Thymus (tissue), 11 donors: ENCODE measurements around the gene RECQL5. TPM values are rescaled to one million over a fixed set of nuclear protein-coding genes. Genes with fewer than 3 reads are reported as not detected.

Experiments
- DNase-seq, 9 donors: peaks; one replicate each; pipeline ENCODE4 v3.0.0-alpha.2; 2013; ENCODE audit warnings: low spot score in 9 of 9, low read depth in 6 of 9, missing footprints in 1 of 9
- H3K27ac ChIP-seq, 2 donors: one replicate each; pipeline ENCODE4 v1.5.1; 2013; ENCODE audit warnings: control low read depth in 1 of 2, low read depth in 1 of 2, low read length in 1 of 2, mild to moderate bottlenecking in 1 of 2, moderate library complexity in 1 of 2
- H3K27me3 ChIP-seq, 2 donors: one replicate each; pipeline ENCODE4 v1.5.1; 2013; ENCODE audit warnings: low read length in 1 of 2; ENCODE audit not compliant: control insufficient read depth in 2 of 2, insufficient read depth in 1 of 2
- H3K36me3 ChIP-seq, 2 donors: one replicate each; pipeline ENCODE4 v1.5.1; 2013; ENCODE audit warnings: low read length in 1 of 2, mild to moderate bottlenecking in 1 of 2, moderate library complexity in 1 of 2; ENCODE audit not compliant: control insufficient read depth in 2 of 2, insufficient read depth in 2 of 2
- H3K4me1 ChIP-seq, 2 donors: one replicate each; pipeline ENCODE4 v1.5.1; 2013; ENCODE audit warnings: low read length in 2 of 2; ENCODE audit not compliant: control insufficient read depth in 2 of 2, insufficient read depth in 2 of 2
- H3K4me3 ChIP-seq, 2 donors: one replicate each; pipeline ENCODE4 v1.5.1; 2013; ENCODE audit warnings: low read length in 2 of 2, control low read depth in 1 of 2, mild to moderate bottlenecking in 1 of 2
- H3K9me3 ChIP-seq, 2 donors: one replicate each; pipeline ENCODE4 v1.5.1; 2013; ENCODE audit warnings: low read length in 1 of 2, mild to moderate bottlenecking in 1 of 2; ENCODE audit not compliant: control insufficient read depth in 2 of 2, insufficient read depth in 1 of 2
- WGBS: extraction: QIAGEN DNeasy Blood & Tissue Kit; methylation state at CpG from one replicate; pipeline ENCODE4 v1.1.7; 2013; 5-methylcytosine and 5-hydroxymethylcytosine counted together
- polyA plus RNA-seq: library from polyadenylated mRNA; stranded (reverse); fragments of 200-250 nt; gene quantifications from one replicate; pipeline ENCODE4 v1.2.3, GENCODE V29; 2013
- total RNA-seq: library from RNA; stranded (reverse); fragments of 120-200 nt; gene quantifications from one replicate; pipeline ENCODE4 v1.2.4, GENCODE V29; 2013
- donor health status: healthy.

The RECQL5 gene
- total and polyA plus RNA-seq, 2 donors: 17.4 to 51.8 TPM

- Histone ChIP-seq H3K9me3 (no peaks in the 10 kb centered on the region), H3K36me3 (peaks cover 36 to 70% of the 10 kb centered on the region in 2 donors), H3K4me1 (no peaks in the 10 kb centered on the region), H3K27me3 (no peaks in the 10 kb centered on the region), H3K27ac (no peak overlapping the region), H3K4me3 (no peak overlapping the region)
- DNase-seq: no peak
- 94% methylated on average over 27 of the region's 27 CpGs for WGBS
These were observed 53.9 kb downstream of the RECQL5 start for GRCh38 chr17:75612906-75613626.

DNA sequence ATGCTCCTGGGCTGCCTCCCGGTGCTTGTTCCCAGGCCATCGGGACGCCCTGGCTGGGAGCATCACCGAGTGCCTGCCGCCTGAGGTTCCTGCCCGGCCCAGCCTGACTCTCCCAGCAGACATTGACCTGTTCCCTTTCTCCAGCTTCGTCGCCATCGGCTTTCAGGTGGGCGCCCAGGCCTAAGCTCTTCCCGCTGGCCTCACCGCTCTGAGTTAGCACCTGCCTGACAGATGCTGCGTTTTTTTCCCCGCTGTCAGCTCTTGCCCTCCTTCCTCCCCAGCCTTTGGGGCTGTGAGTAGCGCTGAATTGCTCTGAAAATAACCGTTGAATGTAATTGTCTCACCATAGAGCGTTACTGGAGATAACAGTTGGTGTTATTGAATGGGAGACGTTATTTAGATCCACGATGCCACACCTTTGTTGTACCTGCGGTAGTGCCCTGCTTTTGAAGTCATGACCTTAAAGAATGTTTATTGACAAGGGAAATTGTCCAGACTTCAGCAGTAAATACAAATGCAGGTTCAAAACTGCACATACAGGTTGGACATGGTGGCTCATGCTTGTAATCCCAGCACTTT is 55.0 kb downstream of the RECQL5 start:
- Histone ChIP-seq H3K36me3 (peaks cover 26 to 58% of the 10 kb centered on the region in 2 donors), H3K27ac (no peak overlapping the region), H3K4me3 (no peak overlapping the region), H3K4me1 (no peaks in the 10 kb centered on the region), H3K27me3 (no peaks in the 10 kb centered on the region), H3K9me3 (no peaks in the 10 kb centered on the region)
- 98% methylated on average over 20 of the region's 20 CpGs for WGBS
- no peak for DNase-seq

GRCh38 chr17:75610103-75610984 is 56.6 kb downstream of the RECQL5 start:
- H3K27ac ChIP-seq: no peak overlapping the region
- DNase-seq: no peak
- H3K36me3 ChIP-seq: peaks cover 16 to 42% of the 10 kb centered on the region in 2 donors

GRCh38 chr17:75607086-75607485 is 59.9 kb downstream of the RECQL5 start:
- WGBS: 97% methylated on average over 5 of the region's 5 CpGs
- DNase-seq: no peak
- no peak overlapping the region for H3K27ac ChIP-seq
- no peaks in the 10 kb centered on the region for H3K9me3 ChIP-seq
- H3K4me1 ChIP-seq: no peaks in the 10 kb centered on the region
- peaks cover 3 to 14% of the 10 kb centered on the region in 2 donors for H3K36me3 ChIP-seq
- no peak overlapping the region for H3K4me3 ChIP-seq
- H3K27me3 ChIP-seq: no peaks in the 10 kb centered on the region

More at GRCh38 chr17:75610103-75610984, 56.6 kb downstream of the RECQL5 start:
- Histone ChIP-seq H3K4me1 (no peaks in the 10 kb centered on the region), H3K9me3 (no peaks in the 10 kb centered on the region), H3K4me3 (no peak overlapping the region), H3K27me3 (no peaks in the 10 kb centered on the region)
- WGBS: 97% methylated on average over 25 of the region's 25 CpGs

DNA sequence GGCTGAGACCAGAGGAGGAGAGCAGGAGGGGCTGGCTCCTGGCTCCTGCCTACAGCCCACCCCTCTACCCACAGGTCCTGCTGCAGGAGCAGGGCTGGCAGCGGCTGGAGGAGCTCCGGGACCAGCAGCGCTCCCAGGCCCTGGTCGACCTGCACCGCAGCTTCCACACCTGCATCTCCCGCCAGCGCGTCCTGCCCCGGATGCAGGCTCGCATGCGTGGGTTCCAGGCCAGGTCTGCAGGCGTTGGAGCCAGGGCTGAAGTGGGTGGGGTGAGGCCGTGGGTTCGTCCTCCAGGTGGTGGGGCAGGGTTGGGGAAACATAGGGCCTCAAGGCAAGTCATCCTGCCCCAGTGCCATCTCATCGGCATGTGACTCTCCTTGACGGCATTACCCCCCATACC is 61.2 kb downstream of the RECQL5 start:
- H3K4me1 ChIP-seq: no peaks in the 10 kb centered on the region
- H3K36me3 ChIP-seq: peaks cover 0 to 8% of the 10 kb centered on the region in 2 donors
- no peak overlapping the region for H3K27ac ChIP-seq
- no peaks in the 10 kb centered on the region for H3K27me3 ChIP-seq
- H3K4me3 ChIP-seq: no peak overlapping the region
- no peaks in the 10 kb centered on the region for H3K9me3 ChIP-seq
- WGBS: 90% methylated on average over 16 of the region's 16 CpGs
- no peak for DNase-seq

GRCh38 chr17:75604034-75604695 is 62.8 kb downstream of the RECQL5 start:
- Histone ChIP-seq H3K27ac (no peak overlapping the region), H3K9me3 (no peaks in the 10 kb centered on the region), H3K27me3 (no peaks in the 10 kb centered on the region), H3K4me1 (no peaks in the 10 kb centered on the region), H3K4me3 (no peak overlapping the region), H3K36me3 (no peaks in the 10 kb centered on the region)
- 95% methylated on average over 12 of the region's 12 CpGs for WGBS
- no peak for DNase-seq

GRCh38 chr17:75603123-75603522 is 63.8 kb downstream of the RECQL5 start:
- no peak for DNase-seq
- H3K9me3 ChIP-seq: no peaks in the 10 kb centered on the region
- H3K27ac ChIP-seq: no peak overlapping the region
- no peaks in the 10 kb centered on the region for H3K27me3 ChIP-seq
- no peaks in the 10 kb centered on the region for H3K36me3 ChIP-seq
- no peak overlapping the region for H3K4me3 ChIP-seq
- H3K4me1 ChIP-seq: no peaks in the 10 kb centered on the region
- 91% methylated on average over 9 of the region's 9 CpGs for WGBS

- no peaks in the 10 kb centered on the region for H3K9me3 ChIP-seq
- no peaks in the 10 kb centered on the region for H3K36me3 ChIP-seq
- 97% methylated on average over 12 of the region's 12 CpGs for WGBS
- DNase-seq: no peak
- no peak overlapping the region for H3K27ac ChIP-seq
- H3K27me3 ChIP-seq: no peaks in the 10 kb centered on the region
- no peaks in the 10 kb centered on the region for H3K4me1 ChIP-seq
- H3K4me3 ChIP-seq: no peak overlapping the region
These were observed 64.3 kb downstream of the RECQL5 start for GRCh38 chr17:75602644-75603043.
